COLO829 (cell line): Measurements from ENCODE around the gene PCAT7.

Experiments used
- DNase-seq: peaks from one replicate; pipeline ENCODE4 v3.0.0; 2012; ENCODE audit warnings: low spot score

PCAT7 gene

DNA sequence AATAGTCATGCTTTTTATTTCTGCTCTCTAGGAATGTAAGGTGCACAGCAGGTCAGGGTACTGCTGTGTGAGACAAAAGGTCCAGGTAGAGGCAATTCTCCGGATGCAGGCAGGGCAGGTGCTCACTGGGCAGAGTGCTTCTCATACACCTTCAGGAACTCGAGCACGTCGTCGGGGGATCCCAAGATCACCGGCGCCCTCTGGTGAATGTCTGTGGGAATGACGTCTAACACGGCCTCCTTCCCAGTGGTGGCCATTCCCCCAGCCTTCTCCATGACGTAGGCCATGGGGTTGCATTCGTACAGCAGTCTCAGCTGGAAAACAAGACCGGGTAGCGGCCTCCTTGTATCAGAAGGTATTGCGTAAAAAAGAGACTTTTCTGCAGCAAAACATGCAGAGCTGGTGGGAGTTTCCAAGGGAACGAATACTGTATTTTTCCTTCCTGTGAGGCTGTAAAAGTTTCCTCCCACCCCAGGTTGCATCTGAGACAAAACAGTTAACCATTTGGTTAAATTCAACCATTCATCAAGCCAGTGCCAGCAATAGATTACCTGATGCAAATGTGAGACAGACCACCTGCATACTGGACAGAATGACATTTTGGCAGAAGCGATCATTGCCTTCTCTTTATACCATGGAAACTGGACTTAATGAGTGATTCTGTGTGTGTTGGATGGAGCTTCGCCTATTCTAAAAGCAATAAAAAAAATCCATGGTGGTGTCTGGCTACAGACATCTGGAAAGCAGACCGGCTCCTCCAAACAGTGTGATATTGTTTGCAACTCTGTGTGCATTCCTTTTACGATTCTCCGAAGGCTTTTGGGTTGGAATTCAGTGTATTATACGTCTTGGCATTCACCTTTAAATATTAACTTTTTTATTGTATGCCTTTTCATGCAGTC is 48.6 kb downstream of the PCAT7 start:
- peak; percentile 83 for DNase-seq

DNA sequence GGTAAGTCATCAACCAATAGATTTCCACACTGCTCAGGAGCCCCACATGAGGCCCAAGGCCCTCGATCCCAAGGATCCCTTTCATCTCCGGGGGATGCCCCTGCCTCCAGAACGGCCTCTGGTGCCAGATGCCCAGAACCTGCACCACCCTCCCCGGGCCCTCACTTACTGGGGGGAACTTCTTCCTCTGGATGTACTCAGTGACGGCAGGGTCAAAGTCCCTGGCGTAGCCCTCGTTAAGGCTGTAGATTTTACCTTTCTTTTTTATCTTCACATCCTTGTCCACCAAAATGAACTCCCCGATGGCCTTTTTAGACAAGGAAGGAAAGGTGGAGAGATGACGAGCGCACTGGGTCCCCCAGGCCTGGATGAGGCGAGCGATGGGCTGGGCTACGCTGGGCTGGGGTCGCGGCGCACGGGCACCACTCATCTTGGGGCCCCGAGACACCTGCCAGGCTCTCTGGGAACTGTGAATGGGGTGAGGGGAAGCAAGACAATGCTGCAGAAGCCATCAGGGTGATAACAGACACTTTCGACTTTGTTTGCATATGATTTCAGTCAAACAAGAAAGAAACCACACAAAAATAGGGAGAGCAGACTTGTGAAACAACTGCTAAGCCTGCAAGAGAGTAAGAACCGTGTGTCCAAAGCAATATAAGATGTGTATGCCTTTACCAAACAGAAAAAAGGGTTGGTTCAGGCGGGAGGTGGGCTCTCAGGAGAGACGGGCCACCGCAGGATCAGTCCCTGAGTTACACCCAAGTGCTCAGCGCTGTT is 52.0 kb downstream of the PCAT7 start:
- no peak for DNase-seq

DNA sequence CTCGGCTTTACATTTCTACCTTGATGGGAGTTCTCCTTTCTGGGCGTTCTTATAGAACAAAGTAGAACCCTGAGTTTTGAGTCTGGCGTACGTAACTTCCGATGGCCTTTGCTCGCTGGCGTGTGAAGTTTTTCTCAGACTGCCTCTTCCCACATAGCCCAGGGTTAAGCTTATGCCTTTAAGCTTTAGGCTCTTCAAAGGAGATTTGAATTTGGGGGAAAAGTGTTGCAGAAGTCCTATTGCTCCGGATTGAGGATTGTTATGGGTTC is 52.5 kb downstream of the PCAT7 start:
- no peak for DNase-seq

DNA sequence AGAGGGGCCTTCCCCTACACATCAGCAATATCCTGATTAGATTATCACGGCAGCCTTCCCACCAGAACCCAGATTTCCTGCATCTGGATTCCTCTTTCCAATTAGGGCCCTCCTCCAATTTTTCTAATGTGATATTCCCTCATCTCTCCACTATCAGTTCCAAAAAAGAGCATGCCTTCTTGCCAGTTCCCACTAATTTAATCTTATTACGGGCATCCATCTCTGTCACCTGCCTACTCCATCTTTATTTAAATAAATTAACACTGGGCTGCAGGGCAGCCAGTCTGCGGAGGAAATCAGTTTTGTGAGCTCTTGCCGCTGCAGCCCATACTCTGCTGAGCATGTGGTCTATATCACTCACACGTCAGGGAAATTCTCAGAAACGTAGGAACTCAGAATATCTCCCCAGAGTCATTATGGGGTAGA is 55.3 kb downstream of the PCAT7 start:
- no peak for DNase-seq

DNA sequence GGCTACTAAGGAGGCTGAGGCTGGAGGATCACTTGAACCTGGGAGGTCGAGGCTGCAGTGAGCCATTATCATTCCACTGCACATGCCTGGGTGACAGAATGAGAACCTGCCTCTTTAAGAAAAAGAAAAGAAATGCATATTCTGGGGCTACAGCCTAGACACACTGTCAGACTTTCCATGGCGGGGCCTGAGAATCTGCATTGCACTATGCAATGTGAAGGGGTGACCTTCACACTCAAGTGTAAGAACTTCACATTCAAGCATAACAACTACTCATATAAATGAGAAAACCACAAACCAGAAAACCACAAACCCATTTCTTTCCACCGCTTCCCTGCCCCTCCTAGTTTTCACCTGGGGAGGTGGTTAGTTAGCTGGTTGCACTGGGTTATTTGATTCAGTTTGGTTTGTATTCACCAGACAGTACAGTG is 56.8 kb downstream of the PCAT7 start:
- no peak for DNase-seq

DNA sequence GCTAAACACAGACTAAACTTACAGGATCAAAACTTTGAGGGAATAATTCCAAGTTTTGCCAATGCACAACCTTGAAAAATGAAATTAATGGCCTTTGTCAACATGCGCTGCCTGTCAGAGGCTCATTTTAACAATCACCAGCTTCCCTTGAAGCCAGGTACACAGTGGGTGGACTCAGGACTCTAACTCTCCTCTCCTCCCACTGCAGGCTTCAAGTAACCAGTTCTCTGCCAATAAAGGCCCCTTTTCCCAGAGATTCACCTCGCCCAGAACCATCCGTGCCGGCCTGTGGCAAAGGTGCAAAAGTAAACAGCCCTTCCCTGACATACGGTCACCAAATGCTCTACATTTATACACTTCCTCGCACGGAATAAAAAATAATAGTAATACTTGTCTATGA is 57.2 kb downstream of the PCAT7 start:
- no peak for DNase-seq

DNA sequence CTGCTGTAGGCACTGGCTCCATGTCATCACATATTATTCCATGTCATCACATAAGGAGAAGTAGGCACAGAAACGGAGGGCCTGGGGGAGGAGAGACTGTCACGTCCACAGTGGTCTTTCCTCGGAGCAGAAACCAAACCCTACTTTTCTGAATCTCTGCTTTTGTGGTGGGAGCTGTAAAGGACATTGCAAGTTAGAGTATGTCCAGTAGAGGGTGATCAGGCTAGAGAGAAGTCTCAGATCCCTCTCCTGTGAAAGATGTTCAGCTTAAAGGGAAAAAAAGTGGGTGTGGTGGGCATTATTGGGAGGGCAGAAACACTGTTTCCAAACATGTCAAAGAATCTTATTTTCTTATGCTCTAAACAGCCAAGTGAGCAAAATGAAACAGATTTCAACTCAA is 58.1 kb downstream of the PCAT7 start:
- no peak for DNase-seq

DNA sequence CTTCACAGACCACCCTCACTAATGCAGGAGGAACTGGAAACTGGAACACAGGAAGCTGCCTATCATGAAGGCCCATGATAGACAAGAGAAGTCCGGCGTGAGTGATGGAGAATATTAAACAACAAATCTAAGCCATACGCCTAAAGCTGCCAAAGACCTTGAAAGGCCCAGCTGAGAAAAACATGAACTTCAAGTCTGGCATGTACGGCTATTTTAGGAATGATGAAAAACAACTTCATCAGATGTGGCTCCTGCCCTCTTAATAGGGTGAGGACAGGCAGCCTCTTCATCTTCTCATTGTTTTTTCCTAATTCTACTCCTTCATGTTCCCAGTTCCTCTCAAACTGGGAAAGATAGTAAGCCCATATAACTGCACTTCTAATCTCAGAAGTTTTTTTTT is 64.1 kb downstream of the PCAT7 start:
- DNase-seq: no peak
